ENCODE data around the gene KCTD13.

GRCh38 chr16:29950806-29951461 is 24.9 kb upstream of the KCTD13 start:
- TF ChIP-seq POLR2AphosphoS5 (IDR thresholded peaks at IDR 0.05; ENCODE audit: low read depth, low read length) (no peak), CTCF (IDR thresholded peaks at IDR 0.05 in 2 of 3, conservative IDR thresholded peaks at IDR 0.05 in 1 of 3; ENCODE audit: borderline replicate concordance in 1 of 3, insufficient read depth in 1 of 3, low read depth in 2 of 3, low read length in 2 of 3) (no peak), POLR2A (IDR thresholded peaks at IDR 0.05; ENCODE audit: borderline replicate concordance, extremely low read depth, insufficient read depth, insufficient read length) (no peak), TCF7L2 (IDR thresholded peaks at IDR 0.05; ENCODE audit: borderline replicate concordance, extremely low read depth, insufficient read depth, insufficient read length) (no peak), ATF3 (IDR thresholded peaks at IDR 0.05) (no peak), REST (IDR thresholded peaks at IDR 0.05; ENCODE audit: low read depth) (no peak)

All from HCT116 (cell line).